Measurements from ENCODE around the gene NAMPT.

The NAMPT gene

GRCh38 chr7:106255246-106255645 is 29.5 kb downstream of the NAMPT start:
- TF ChIP-seq CTCF (IDR thresholded peaks at IDR 0.05; ENCODE audit: insufficient read depth, low read length, poor library complexity, severe bottlenecking): no peak
- no peaks in the 10 kb centered on the region for H3K27me3 ChIP-seq (replicated peaks; ENCODE audit: control insufficient read depth, insufficient read depth, low read length)
- peaks cover 14% of the 10 kb centered on the region for H3K36me3 ChIP-seq (ENCODE audit: control insufficient read depth, insufficient read depth, low read length)
- no peak for DNase-seq (ENCODE audit: extremely low read depth, insufficient read length)
- H3K4me3 ChIP-seq (replicated peaks; ENCODE audit: low read depth, low read length): no peak overlapping the region

GRCh38 chr7:106254525-106255116 is 30.2 kb downstream of the NAMPT start:
- no peak for TF ChIP-seq CTCF (IDR thresholded peaks at IDR 0.05; ENCODE audit: insufficient read depth, low read length, poor library complexity, severe bottlenecking)
- no peaks in the 10 kb centered on the region for H3K27me3 ChIP-seq (replicated peaks; ENCODE audit: control insufficient read depth, insufficient read depth, low read length)
- H3K36me3 ChIP-seq (ENCODE audit: control insufficient read depth, insufficient read depth, low read length): peaks cover 15% of the 10 kb centered on the region
- no peak overlapping the region for H3K4me3 ChIP-seq (replicated peaks; ENCODE audit: low read depth, low read length)
- DNase-seq (ENCODE audit: extremely low read depth, insufficient read length): no peak

- no peak overlapping the region for H3K4me3 ChIP-seq (replicated peaks; ENCODE audit: low read depth, low read length)
- no peak for DNase-seq (ENCODE audit: extremely low read depth, insufficient read length)
- H3K27me3 ChIP-seq (replicated peaks; ENCODE audit: control insufficient read depth, insufficient read depth, low read length): no peaks in the 10 kb centered on the region
- peaks cover 11% of the 10 kb centered on the region for H3K36me3 ChIP-seq (ENCODE audit: control insufficient read depth, insufficient read depth, low read length)
- TF ChIP-seq CTCF (IDR thresholded peaks at IDR 0.05; ENCODE audit: insufficient read depth, low read length, poor library complexity, severe bottlenecking): no peak
These were observed 32.2 kb downstream of the NAMPT start for GRCh38 chr7:106252568-106252967.

GRCh38 chr7:106249488-106249887 is 35.3 kb downstream of the NAMPT start:
- no peak for TF ChIP-seq CTCF (IDR thresholded peaks at IDR 0.05; ENCODE audit: insufficient read depth, low read length, poor library complexity, severe bottlenecking)
- H3K27me3 ChIP-seq (replicated peaks; ENCODE audit: control insufficient read depth, insufficient read depth, low read length): no peaks in the 10 kb centered on the region
- DNase-seq (ENCODE audit: extremely low read depth, insufficient read length): no peak
- peaks cover 15% of the 10 kb centered on the region for H3K36me3 ChIP-seq (ENCODE audit: control insufficient read depth, insufficient read depth, low read length)
- no peak overlapping the region for H3K4me3 ChIP-seq (replicated peaks; ENCODE audit: low read depth, low read length)

GRCh38 chr7:106248600-106248999 is 36.2 kb downstream of the NAMPT start:
- Histone ChIP-seq H3K36me3 (ENCODE audit: control insufficient read depth, insufficient read depth, low read length) (peaks cover 13% of the 10 kb centered on the region), H3K4me3 (replicated peaks; ENCODE audit: low read depth, low read length) (no peak overlapping the region), H3K27me3 (replicated peaks; ENCODE audit: control insufficient read depth, insufficient read depth, low read length) (no peaks in the 10 kb centered on the region)
- TF ChIP-seq CTCF (IDR thresholded peaks at IDR 0.05; ENCODE audit: insufficient read depth, low read length, poor library complexity, severe bottlenecking): no peak
- DNase-seq (ENCODE audit: extremely low read depth, insufficient read length): no peak

- Histone ChIP-seq H3K36me3 (ENCODE audit: control insufficient read depth, insufficient read depth, low read length) (peaks cover 13% of the 10 kb centered on the region), H3K27me3 (replicated peaks; ENCODE audit: control insufficient read depth, insufficient read depth, low read length) (no peaks in the 10 kb centered on the region)
These were observed 36.9 kb downstream of the NAMPT start for GRCh38 chr7:106247841-106248240.

More at GRCh38 chr7:106247841-106248240, 36.9 kb downstream of the NAMPT start:
- no peak for DNase-seq (ENCODE audit: extremely low read depth, insufficient read length)
- no peak for TF ChIP-seq CTCF (IDR thresholded peaks at IDR 0.05; ENCODE audit: insufficient read depth, low read length, poor library complexity, severe bottlenecking)
- H3K4me3 ChIP-seq (replicated peaks; ENCODE audit: low read depth, low read length): no peak overlapping the region
